Urinary bladder (tissue), 4 donors: ENCODE measurements around the gene EYA4. TPM values are rescaled to one million over a fixed set of nuclear protein-coding genes. Genes with fewer than 3 reads are reported as not detected.

ENCODE experiments used
- DNase-seq: peaks from one replicate; pipeline ENCODE4 v3.0.0-alpha.2; 2015; ENCODE audit errors: extremely low spot score
- H3K27ac ChIP-seq: one replicate; pipeline ENCODE4 v1.5.1; 2013; ENCODE audit warnings: low read depth, mild to moderate bottlenecking, moderate library complexity
- H3K36me3 ChIP-seq: one replicate; pipeline ENCODE4 v1.6.1; 2013; ENCODE audit warnings: mild to moderate bottlenecking, moderate library complexity; ENCODE audit not compliant: insufficient read depth
- H3K4me1 ChIP-seq: one replicate; pipeline ENCODE4 v1.6.1; 2013; ENCODE audit warnings: mild to moderate bottlenecking, moderate library complexity; ENCODE audit not compliant: insufficient read depth
- H3K4me3 ChIP-seq: one replicate; pipeline ENCODE4 v1.5.1; 2013; ENCODE audit warnings: low read depth, low read length
- WGBS: extraction: QIAGEN DNeasy Blood & Tissue Kit; methylation state at CpG from one replicate; pipeline ENCODE4 v1.1.7; 2013; 5-methylcytosine and 5-hydroxymethylcytosine counted together
- polyA plus RNA-seq: library from polyadenylated mRNA; stranded (reverse); fragments of 200-250 nt; gene quantifications from one replicate; pipeline ENCODE4 v1.2.3, GENCODE V29; 2013
- total RNA-seq: library from RNA; depleted of rRNA; stranded (reverse); fragments of >200 nt; gene quantifications from one replicate; pipeline ENCODE4 v1.2.3, GENCODE V29; 2014
- donor health status: healthy with polysubstance abuse.
- donor health status: healthy.

The EYA4 gene
- total and polyA plus RNA-seq, 2 donors: 1.3 to 20.9 TPM

DNA sequence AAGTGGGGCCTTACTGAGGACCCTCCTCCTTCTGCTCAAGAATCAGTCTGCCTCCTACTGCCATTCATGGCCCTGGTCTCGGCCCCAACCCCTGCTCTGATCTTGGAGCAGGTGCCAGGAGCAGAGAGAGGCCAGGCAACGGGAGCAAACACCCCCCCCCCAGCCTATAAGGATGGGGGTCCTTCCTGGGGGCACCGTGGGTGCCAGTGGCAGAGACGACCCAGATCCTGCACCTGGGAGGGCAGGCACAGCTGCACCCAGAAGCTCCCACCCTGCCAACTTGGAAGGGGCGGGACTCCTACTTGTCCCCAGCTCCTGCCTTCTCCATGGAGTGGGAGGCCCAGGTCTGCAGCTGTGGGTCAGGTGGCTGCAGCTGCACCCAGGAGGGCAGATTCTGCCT is 183.2 kb downstream of the EYA4 start:
- H3K4me1 ChIP-seq: no peaks in the 10 kb centered on the region
- no peaks in the 10 kb centered on the region for H3K36me3 ChIP-seq
- H3K4me3 ChIP-seq: no peak overlapping the region
- no peak overlapping the region for H3K27ac ChIP-seq
- no peak for DNase-seq
- WGBS: 88% methylated on average over 5 of the region's 5 CpGs

GRCh38 chr6:133426038-133426437 is 184.9 kb downstream of the EYA4 start:
- no peak overlapping the region for H3K27ac ChIP-seq
- H3K36me3 ChIP-seq: no peaks in the 10 kb centered on the region
- H3K4me3 ChIP-seq: no peak overlapping the region
- no peaks in the 10 kb centered on the region for H3K4me1 ChIP-seq
- 88% methylated on average over 3 of the region's 3 CpGs for WGBS
- no peak for DNase-seq

- no peak for DNase-seq
Observed at GRCh38 chr6:133428295-133428694, 187.1 kb downstream of the EYA4 start.

GRCh38 chr6:133430530-133430929 is 189.4 kb downstream of the EYA4 start:
- Histone ChIP-seq H3K4me1 (no peaks in the 10 kb centered on the region), H3K27ac (no peak overlapping the region), H3K36me3 (no peaks in the 10 kb centered on the region), H3K4me3 (no peak overlapping the region)
- no peak for DNase-seq

More at GRCh38 chr6:133428295-133428694, 187.1 kb downstream of the EYA4 start:
- H3K4me1 ChIP-seq: no peaks in the 10 kb centered on the region
- H3K27ac ChIP-seq: no peak overlapping the region
- no peak overlapping the region for H3K4me3 ChIP-seq
- H3K36me3 ChIP-seq: no peaks in the 10 kb centered on the region
- WGBS: 81% methylated on average over 3 of the region's 3 CpGs

GRCh38 chr6:133431031-133431430 is 189.9 kb downstream of the EYA4 start:
- no peaks in the 10 kb centered on the region for H3K4me1 ChIP-seq
- no peak for DNase-seq
- H3K36me3 ChIP-seq: no peaks in the 10 kb centered on the region
- H3K27ac ChIP-seq: no peak overlapping the region
- no peak overlapping the region for H3K4me3 ChIP-seq

DNA sequence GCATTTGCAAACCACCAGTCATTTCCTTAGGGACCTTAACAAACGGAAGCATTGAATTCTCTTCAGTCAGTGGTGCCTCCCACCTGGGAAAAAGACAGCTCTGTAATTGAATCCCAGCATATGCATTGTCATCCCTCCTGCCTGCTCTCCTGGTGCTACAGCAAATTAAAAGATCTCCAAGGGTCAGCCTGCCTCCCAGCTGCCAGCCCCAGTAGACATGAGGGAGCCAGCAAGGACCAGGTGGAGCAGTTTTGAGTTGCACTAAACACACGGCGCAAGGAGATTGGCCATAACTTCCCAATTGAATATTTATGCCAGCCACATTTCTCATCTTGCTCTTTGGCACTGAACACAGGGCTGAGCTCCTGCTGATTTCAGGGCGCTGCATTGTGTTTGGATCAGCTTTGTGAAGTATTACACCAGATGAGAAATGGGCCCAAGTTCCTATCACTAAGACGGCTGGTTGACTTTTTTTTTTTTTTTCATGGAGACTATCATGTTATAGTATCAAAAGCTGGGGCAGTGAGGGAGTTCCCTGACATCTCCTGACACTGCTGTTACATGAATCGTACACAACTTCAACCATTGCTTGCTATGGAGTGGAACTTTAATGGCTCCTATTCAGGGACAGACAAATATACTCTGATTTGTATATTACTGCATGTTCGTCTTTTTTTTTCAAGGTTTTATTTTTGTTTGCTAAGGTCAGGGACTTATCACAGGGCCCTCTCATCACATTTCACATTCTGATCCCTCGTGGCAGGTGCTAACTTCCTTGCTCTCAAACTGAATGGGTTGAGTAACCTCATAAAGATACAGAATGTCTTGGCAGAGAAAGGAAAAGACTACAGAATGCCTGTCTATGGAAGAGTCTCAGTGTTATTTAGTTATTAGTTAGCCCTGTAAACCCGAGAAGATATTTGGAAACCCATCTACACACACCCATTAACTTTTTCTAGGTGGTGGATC is 191.1 kb downstream of the EYA4 start:
- DNase-seq: no peak
- Histone ChIP-seq H3K36me3 (no peaks in the 10 kb centered on the region), H3K4me3 (no peak overlapping the region), H3K27ac (no peak overlapping the region), H3K4me1 (no peaks in the 10 kb centered on the region)
- 43% methylated on average over 9 of the region's 9 CpGs for WGBS

GRCh38 chr6:133435065-133435728 is 194.0 kb downstream of the EYA4 start:
- Histone ChIP-seq H3K4me3 (no peak overlapping the region), H3K4me1 (no peaks in the 10 kb centered on the region), H3K27ac (no peak overlapping the region), H3K36me3 (no peaks in the 10 kb centered on the region)
- 67% methylated on average over 7 of the region's 7 CpGs for WGBS
- DNase-seq: no peak

DNA sequence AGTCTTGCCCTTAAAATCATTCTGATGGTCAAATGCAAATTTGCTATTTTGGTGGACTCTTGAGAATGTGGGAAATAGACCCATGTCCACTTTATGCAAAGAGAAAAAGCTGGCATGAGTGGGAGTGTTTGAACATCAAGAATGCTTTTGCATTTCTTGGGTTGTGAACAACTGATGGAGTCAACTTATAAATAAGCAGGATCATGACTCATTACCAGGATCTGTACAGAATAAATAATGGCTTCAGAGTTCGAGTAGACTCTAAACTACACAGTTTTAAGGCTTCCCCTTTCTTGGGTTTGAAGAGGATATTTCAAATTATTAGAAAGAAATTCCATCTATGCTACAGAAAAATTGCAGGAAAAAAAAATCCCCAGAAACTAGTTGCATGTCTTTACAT is 195.5 kb downstream of the EYA4 start:
- WGBS: 26% methylated on average over 1 of the region's 1 CpG
- Histone ChIP-seq H3K27ac (no peak overlapping the region), H3K36me3 (no peaks in the 10 kb centered on the region), H3K4me3 (no peak overlapping the region), H3K4me1 (no peaks in the 10 kb centered on the region)
- no peak for DNase-seq

DNA sequence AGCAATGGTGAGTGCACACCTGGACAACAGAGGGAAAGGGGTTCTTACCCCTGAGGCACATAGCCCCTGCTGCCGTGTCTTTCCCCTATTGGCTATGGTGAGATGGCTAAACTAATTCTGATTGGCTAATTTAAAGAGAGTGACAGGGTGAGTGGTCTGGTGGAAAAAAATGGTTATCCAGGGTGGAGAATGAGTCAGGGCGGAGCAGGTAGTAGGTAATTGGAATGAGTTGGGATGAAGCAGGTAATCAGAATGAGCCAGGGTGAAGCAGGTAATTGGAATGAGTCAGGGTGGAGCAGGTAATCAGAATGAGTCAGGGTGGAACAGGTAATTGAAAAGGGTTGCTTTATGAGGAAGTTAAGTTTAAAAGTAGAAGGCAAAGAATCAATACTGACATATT is 200.3 kb downstream of the EYA4 start:
- Histone ChIP-seq H3K36me3 (no peaks in the 10 kb centered on the region), H3K4me3 (no peak overlapping the region), H3K27ac (no peak overlapping the region), H3K4me1 (no peaks in the 10 kb centered on the region)
- DNase-seq: no peak
- WGBS: 94% methylated on average over 2 of the region's 2 CpGs

DNA sequence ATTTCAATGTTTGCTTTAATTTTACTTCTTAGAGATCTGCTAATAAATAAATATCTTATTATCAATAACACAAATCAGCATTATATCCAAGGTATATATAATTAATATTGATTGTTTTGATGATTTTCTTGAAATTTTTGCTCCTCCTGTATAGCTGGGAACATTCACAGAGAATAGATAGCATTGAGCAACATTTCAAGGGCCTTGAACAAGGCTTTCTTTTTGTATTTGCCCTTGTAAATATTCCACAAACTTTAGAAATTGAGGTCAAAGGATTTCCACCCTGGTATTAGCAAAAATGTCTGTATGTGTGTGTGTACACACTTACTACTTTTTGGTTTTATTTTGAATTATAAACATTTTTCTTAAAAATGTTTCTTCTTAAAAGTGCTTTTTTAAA is 205.6 kb downstream of the EYA4 start:
- Histone ChIP-seq H3K36me3 (no peaks in the 10 kb centered on the region), H3K27ac (no peak overlapping the region), H3K4me3 (no peak overlapping the region), H3K4me1 (no peaks in the 10 kb centered on the region)
- no peak for DNase-seq

DNA sequence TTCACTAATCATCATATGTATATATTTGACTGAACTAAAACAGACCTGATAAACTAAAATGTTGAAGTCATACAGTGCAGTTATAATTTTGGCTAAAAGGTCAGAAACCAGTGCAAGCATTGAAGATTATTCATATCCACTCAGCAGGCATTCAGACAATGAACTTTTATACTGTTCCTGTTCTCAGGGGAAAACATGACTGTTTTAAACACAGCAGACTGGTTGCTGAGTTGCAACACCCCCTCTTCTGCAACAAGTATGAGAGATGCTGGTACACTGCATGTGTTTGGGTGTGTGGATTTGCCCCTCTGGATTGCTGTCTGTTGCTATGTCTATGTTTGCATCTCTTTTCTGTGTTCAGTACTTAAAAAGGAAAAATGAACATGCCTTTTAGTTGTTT is 206.8 kb downstream of the EYA4 start:
- DNase-seq: no peak
- H3K4me1 ChIP-seq: no peaks in the 10 kb centered on the region
- no peak overlapping the region for H3K4me3 ChIP-seq
- H3K27ac ChIP-seq: no peak overlapping the region
- no peaks in the 10 kb centered on the region for H3K36me3 ChIP-seq

- Histone ChIP-seq H3K4me3 (no peak overlapping the region), H3K27ac (no peak overlapping the region), H3K4me1 (no peaks in the 10 kb centered on the region), H3K36me3 (no peaks in the 10 kb centered on the region)
- no peak for DNase-seq
- WGBS: 73% methylated on average over 7 of the region's 7 CpGs
Observed at GRCh38 chr6:133456439-133456838, 215.3 kb downstream of the EYA4 start.

DNA sequence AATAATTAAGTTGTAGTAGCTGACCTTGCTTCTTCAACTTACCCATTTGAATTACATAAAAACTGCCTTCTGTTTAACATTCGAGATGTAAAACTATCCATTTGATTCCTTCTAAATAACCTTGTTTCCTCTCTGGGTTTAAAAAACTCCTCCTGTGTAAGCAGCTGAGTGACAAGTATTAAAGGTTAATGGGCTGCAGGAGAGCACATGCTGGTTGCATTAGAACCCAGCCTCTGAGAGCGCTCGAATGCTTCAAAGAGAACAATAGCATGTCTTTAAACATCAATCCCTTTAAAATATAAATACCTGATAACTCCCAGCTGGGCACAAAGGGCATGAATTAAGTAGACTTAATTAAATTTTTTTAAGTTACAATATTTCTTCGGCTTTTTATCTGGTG is 215.8 kb downstream of the EYA4 start:
- H3K27ac ChIP-seq: no peak overlapping the region
- 90% methylated on average over 4 of the region's 4 CpGs for WGBS
- DNase-seq: no peak
- no peaks in the 10 kb centered on the region for H3K4me1 ChIP-seq
- H3K36me3 ChIP-seq: no peaks in the 10 kb centered on the region
- no peak overlapping the region for H3K4me3 ChIP-seq

GRCh38 chr6:133460101-133460500 is 218.9 kb downstream of the EYA4 start:
- Histone ChIP-seq H3K4me1 (no peaks in the 10 kb centered on the region), H3K27ac (no peak overlapping the region), H3K36me3 (no peaks in the 10 kb centered on the region), H3K4me3 (no peak overlapping the region)
- WGBS: 50% methylated on average over 2 of the region's 2 CpGs
- no peak for DNase-seq
